Colonic mucosa (tissue), 4 donors: ENCODE data around the gene ALB. TPM values are rescaled to one million over a fixed set of nuclear protein-coding genes. Genes with fewer than 3 reads are reported as not detected.

Source experiments
- DNase-seq: peaks from one replicate; pipeline ENCODE4 v3.0.0-alpha.2; 2020
- H3K27ac ChIP-seq: fragments of 200-600 bp; one replicate; pipeline ENCODE4 v1.8.0; 2021
- H3K27me3 ChIP-seq: fragments of 200-600 bp; one replicate; pipeline ENCODE4 v1.8.0; 2021
- H3K36me3 ChIP-seq: fragments of 200-600 bp; one replicate; pipeline ENCODE4 v1.8.0; 2021
- H3K4me1 ChIP-seq: fragments of 200-600 bp; one replicate; pipeline ENCODE4 v1.8.0; 2021; ENCODE audit warnings: mild to moderate bottlenecking
- H3K4me3 ChIP-seq: fragments of 200-600 bp; one replicate; pipeline ENCODE4 v1.8.0; 2021
- H3K9ac ChIP-seq, 2 donors: one replicate each; pipeline ENCODE4 v1.7.0; 2013; ENCODE audit warnings: control low read depth in 2 of 2, low read depth in 2 of 2, low read length in 2 of 2
- H3K9me3 ChIP-seq: fragments of 200-600 bp; one replicate; pipeline ENCODE4 v1.8.0; 2021
- CTCF ChIP-seq: fragments of 200-600 bp; IDR thresholded peaks from one replicate; pipeline ENCODE4 v1.8.0; 2022; ENCODE audit warnings: antibody characterized with exemption, mild to moderate bottlenecking
- intact Hi-C: fragments of 100-400 bp; cut with DNase I; formaldehyde crosslinking; loops from one replicate; pipeline ENCODE4 v1.14.1; 2022
- total RNA-seq, 2 donors: library from RNA; stranded (reverse); fragmentation: NEBNext Ultra II Directional in 1 of 2; extraction: Animal tissue kit (Norgen Biotek cat#: 25700) in 1 of 2; gene quantifications; one replicate each; pipeline ENCODE4 v1.2.1, GENCODE V29; 2021
- donor health status: healthy.
- donor health status: DM: no; HTN: no; CAD: no.
- donor health status: DM: no; HTN: no; CAD: no.

ALB gene
- total RNA-seq, 2 donors from 2014 or later: 3.2 to 65.4 TPM

DNA sequence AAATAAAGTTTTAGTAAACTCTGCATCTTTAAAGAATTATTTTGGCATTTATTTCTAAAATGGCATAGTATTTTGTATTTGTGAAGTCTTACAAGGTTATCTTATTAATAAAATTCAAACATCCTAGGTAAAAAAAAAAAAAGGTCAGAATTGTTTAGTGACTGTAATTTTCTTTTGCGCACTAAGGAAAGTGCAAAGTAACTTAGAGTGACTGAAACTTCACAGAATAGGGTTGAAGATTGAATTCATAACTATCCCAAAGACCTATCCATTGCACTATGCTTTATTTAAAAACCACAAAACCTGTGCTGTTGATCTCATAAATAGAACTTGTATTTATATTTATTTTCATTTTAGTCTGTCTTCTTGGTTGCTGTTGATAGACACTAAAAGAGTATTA lies 370 bp downstream of the ALB start:
- no peak overlapping the region for H3K9ac ChIP-seq

GRCh38 chr4:73405138-73405537 lies 1.1 kb downstream of the ALB start:
- no peak overlapping the region for H3K9ac ChIP-seq
- H3K27me3 ChIP-seq: no peaks in the 10 kb centered on the region
- no peak for TF ChIP-seq CTCF
- H3K9me3 ChIP-seq: no peaks in the 10 kb centered on the region
- intact Hi-C loops: no loop called here
- no peak overlapping the region for H3K27ac ChIP-seq
- H3K4me1 ChIP-seq: no peaks in the 10 kb centered on the region
- no peak overlapping the region for H3K4me3 ChIP-seq
- no peaks in the 10 kb centered on the region for H3K36me3 ChIP-seq
- DNase-seq: no peak

More for the DNA sequence above, 370 bp downstream of the ALB start:
- Histone ChIP-seq H3K9me3 (no peaks in the 10 kb centered on the region), H3K27ac (no peak overlapping the region), H3K4me1 (no peaks in the 10 kb centered on the region), H3K36me3 (no peaks in the 10 kb centered on the region), H3K27me3 (no peaks in the 10 kb centered on the region), H3K4me3 (no peak overlapping the region)
- intact Hi-C loops: no loop called here
- no peak for DNase-seq
- TF ChIP-seq CTCF: no peak

DNA sequence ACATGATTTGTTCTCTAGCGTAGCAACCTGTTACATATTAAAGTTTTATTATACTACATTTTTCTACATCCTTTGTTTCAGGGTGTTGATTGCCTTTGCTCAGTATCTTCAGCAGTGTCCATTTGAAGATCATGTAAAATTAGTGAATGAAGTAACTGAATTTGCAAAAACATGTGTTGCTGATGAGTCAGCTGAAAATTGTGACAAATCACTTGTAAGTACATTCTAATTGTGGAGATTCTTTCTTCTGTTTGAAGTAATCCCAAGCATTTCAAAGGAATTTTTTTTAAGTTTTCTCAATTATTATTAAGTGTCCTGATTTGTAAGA lies 2.4 kb downstream of the ALB start:
- no peak for DNase-seq
- H3K9ac ChIP-seq: no peak overlapping the region
- no peak for TF ChIP-seq CTCF
- no peaks in the 10 kb centered on the region for H3K36me3 ChIP-seq
- intact Hi-C loops: no loop called here
- H3K27me3 ChIP-seq: no peaks in the 10 kb centered on the region
- no peaks in the 10 kb centered on the region for H3K9me3 ChIP-seq
- H3K27ac ChIP-seq: no peak overlapping the region
- H3K4me3 ChIP-seq: no peak overlapping the region
- H3K4me1 ChIP-seq: no peaks in the 10 kb centered on the region

DNA sequence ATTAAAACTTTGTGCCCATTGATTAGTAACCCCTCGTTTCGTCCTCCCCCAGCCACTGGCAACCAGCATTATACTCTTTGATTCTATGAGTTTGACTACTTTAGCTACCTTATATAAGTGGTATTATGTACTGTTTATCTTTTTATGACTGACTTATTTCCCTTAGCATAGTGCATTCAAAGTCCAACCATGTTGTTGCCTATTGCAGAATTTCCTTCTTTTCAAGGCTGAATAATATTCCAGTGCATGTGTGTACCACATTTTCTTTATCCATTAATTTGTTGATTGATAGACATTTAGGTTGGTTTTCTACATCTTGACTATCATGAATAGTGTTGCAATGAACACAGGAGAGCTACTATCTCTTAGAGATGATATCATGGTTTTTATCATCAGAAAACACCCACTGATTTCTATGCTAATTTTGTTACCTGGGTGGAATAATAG lies 3.2 kb downstream of the ALB start:
- intact Hi-C loops: no loop called here
- Histone ChIP-seq H3K4me3 (no peak overlapping the region), H3K4me1 (no peaks in the 10 kb centered on the region), H3K36me3 (no peaks in the 10 kb centered on the region), H3K27me3 (no peaks in the 10 kb centered on the region), H3K9me3 (no peaks in the 10 kb centered on the region), H3K9ac (no peak overlapping the region), H3K27ac (no peak overlapping the region)
- no peak for TF ChIP-seq CTCF
- no peak for DNase-seq

DNA sequence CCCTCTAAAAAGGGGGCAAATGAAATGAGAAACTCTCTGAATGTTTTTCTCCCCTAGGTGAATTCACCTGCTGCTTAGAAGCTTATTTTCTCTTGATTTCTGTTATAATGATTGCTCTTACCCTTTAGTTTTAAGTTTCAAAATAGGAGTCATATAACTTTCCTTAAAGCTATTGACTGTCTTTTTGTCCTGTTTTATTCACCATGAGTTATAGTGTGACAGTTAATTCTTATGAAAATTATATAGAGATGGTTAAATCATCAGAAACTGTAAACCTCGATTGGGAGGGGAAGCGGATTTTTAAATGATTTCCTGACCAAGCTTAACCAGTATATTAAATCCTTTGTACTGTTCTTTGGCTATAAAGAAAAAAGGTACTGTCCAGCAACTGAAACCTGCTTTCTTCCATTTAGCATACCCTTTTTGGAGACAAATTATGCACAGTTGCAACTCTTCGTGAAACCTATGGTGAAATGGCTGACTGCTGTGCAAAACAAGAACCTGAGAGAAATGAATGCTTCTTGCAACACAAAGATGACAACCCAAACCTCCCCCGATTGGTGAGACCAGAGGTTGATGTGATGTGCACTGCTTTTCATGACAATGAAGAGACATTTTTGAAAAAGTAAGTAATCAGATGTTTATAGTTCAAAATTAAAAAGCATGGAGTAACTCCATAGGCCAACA lies 4.2 kb downstream of the ALB start:
- no peak for TF ChIP-seq CTCF
- Histone ChIP-seq H3K9me3 (no peaks in the 10 kb centered on the region), H3K4me3 (no peak overlapping the region), H3K4me1 (no peaks in the 10 kb centered on the region), H3K9ac (no peak overlapping the region), H3K36me3 (no peaks in the 10 kb centered on the region), H3K27me3 (no peaks in the 10 kb centered on the region), H3K27ac (no peak overlapping the region)
- intact Hi-C loops: no loop called here
- no peak for DNase-seq
